Astrocyte of the spinal cord (primary cell): ENCODE data around the gene MANSC1.
A peak's percentile ranks its signal among the peaks of the same experiment; 100 is the strongest.

Source experiments
- DNase-seq: peaks from one replicate; pipeline ENCODE4 v3.0.0; 2011; ENCODE audit warnings: low read depth, low spot score
- H3K4me3 ChIP-seq: 2 replicates; pipeline ENCODE4 v1.5.1; 2011; ENCODE audit warnings: low read depth, mild to moderate bottlenecking, low read length, moderate library complexity
- in situ Hi-C: cut with HindIII; loops from 2 replicates; pipeline ENCODE4 v1.10.0; 2017; ENCODE audit warnings: low sequenced_read_pairs
- TF ChIP-seq, protein P1 (sequence below): IDR thresholded peaks from 2 replicates; pipeline ENCODE4 v1.5.1; 2012; ENCODE audit warnings: low read depth, mild to moderate bottlenecking, low read length, inconsistent platforms

Gene MANSC1

DNA sequence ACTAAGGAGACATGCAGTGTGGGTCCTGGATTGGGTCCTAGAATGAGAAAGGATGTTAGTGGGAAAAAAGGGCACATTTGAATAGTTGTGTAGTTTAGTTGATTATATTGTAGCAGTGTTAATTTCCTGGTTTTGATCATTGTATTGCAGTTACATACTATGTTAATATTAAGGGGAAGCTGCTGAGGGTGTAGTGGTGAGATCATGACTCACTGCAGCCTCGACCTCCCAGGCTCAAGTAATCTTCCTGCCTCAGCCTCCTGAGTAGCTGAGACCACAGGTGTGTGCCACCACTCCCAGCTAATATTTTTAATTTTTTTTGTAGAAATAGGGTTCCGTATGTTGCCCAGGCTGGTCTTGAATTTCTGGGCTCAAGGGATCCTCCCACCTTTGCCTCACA, 28.6 kb upstream of the MANSC1 start:
- DNase-seq = no peak
- in situ Hi-C loops = no loop called here
- TF ChIP-seq, protein P1, sequence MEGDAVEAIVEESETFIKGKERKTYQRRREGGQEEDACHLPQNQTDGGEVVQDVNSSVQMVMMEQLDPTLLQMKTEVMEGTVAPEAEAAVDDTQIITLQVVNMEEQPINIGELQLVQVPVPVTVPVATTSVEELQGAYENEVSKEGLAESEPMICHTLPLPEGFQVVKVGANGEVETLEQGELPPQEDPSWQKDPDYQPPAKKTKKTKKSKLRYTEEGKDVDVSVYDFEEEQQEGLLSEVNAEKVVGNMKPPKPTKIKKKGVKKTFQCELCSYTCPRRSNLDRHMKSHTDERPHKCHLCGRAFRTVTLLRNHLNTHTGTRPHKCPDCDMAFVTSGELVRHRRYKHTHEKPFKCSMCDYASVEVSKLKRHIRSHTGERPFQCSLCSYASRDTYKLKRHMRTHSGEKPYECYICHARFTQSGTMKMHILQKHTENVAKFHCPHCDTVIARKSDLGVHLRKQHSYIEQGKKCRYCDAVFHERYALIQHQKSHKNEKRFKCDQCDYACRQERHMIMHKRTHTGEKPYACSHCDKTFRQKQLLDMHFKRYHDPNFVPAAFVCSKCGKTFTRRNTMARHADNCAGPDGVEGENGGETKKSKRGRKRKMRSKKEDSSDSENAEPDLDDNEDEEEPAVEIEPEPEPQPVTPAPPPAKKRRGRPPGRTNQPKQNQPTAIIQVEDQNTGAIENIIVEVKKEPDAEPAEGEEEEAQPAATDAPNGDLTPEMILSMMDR = no peak
- no peak overlapping the region for H3K4me3 ChIP-seq

DNA sequence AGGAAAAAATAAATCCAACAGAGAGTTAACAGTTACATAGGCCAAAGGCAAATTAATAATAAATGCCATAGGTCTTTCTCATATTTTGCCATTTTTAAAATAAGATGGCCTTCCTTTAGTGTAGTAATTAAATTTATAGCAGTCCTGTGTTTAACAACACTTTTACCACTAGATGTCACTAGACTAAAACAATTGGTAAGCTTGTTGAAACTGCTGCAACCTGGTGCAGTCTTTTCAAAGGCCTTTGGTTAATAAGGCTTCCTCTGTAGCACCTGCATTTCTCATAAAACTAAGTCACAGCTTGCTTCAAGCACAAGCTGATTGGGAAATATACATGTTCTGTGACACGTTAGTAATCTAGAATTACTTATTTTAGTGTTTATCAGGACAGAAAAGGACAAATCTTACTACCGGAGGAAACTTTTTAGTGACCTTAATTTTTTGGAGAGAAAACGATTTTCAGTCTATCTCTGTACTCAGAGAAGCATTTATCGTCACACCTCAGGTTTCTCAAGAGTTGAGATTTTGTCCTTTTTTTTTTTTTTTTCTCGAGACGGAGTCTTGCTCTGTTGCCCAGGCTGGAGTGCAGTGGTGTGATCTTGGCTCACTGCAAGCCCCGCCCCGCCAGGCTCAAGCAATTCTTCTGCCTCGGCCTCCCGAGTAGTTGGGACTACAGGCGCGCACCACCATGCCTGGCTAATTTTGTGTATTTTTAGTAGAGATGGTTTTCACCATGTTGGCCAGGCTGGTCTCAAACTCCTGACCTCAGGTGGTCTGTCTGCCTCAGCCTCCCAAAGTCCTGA, 26.8 kb upstream of the MANSC1 start:
- no peak overlapping the region for H3K4me3 ChIP-seq
- peak; percentile 83 for DNase-seq
- in situ Hi-C loops = no loop called here
- TF ChIP-seq, protein P1 = peak; percentile 41

DNA sequence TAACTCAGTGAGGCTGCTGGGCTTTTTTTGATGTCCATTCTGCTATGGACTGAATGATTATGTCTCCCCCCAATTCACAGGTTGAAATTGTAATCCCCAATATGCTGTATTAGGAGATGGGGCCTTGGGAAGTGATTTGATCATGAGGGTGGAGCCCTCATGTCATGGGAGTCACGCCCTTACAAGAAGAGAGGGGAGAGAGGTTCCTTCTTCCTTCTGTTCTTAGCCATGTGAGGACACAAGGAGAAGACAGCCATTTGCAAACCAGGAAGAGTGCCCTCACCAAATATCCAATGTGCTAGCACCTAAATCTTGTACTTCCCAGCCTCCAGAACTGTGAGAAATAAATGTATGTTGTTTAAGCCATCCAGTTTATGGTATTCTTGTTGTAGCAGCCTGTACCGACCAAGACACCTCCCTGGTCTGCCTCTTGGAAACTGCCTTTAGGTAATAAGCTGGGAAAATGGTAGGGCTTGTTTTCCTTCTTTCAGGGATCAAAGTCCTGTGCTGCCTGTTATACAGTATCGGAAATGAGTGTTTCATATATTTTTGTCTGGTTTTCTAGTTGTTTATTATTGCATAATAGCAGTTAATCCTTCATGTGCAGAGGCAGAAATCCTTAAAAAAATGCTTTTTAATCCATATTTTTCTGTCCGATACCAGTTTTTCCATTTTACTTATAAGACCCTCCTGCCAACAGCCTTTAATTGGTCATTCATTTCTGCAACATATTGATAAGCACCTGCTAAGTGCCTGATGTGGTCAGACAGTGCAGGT, 23.1 kb upstream of the MANSC1 start:
- in situ Hi-C loops = no loop called here
- no peak for DNase-seq
- TF ChIP-seq, protein P1 = no peak
- no peak overlapping the region for H3K4me3 ChIP-seq

DNA sequence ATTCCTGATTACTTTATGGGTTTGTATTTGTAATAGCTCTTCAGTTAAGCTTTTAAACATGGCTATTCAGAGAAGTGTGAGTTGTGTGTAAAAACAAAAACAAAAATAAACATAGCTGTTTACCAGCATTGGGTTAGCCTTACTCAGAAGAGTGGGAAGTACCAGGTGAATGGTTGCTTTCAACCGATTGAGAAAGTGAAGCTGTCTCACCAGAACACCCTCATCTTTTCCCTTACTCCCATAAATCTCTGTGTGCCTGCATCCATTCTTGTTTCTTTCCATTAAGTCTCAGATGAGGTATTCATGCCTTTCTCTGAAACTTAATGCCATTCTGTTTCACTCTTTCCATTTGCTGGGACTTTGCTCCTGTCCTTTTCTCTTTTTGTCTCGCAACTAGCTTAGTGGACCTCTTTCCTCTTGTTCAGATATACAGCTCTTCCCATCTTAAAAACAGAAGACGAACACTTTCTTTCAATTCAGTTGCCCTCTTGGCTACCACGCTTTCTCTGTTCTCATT, 17.5 kb upstream of the MANSC1 start:
- TF ChIP-seq, protein P1 = no peak
- no peak overlapping the region for H3K4me3 ChIP-seq
- DNase-seq = no peak
- in situ Hi-C loops = no loop called here

DNA sequence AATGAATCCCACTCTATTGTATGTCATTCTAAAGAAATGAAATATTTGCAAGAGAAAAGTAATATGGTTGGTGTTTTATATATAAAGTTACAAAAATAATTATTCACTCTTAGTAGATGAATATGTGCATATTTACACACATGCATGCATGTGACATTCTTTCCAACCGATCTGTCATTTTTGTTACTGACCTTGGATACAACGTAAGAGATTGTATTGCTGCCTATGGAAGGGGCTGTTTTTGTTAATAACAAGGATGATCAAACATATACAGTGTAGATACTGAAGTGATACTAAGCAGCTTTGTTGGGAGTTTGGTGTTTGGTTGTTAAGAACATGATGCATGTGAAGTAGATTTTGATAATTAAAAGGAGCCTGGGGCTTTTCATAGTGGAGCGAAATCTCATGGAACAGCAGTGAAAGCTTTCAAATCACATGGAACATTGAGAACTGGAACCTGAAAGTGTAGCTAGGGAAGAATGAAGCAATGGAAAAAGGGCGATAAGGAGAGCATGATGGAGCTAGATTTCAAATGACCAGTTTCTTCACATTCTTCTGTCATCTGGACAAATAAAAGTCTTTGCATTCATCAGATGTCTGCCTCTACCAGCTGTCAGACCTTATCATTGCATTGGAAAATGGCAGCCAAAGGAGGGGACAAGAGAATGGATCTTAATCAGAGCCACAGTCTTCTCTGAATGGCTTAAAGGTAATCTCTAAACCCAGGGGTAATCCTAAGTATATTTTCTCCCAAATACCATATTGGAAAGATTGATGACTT, 16.8 kb upstream of the MANSC1 start:
- H3K4me3 ChIP-seq = no peak overlapping the region
- TF ChIP-seq, protein P1 = no peak
- in situ Hi-C loops = no loop called here
- DNase-seq = no peak

DNA sequence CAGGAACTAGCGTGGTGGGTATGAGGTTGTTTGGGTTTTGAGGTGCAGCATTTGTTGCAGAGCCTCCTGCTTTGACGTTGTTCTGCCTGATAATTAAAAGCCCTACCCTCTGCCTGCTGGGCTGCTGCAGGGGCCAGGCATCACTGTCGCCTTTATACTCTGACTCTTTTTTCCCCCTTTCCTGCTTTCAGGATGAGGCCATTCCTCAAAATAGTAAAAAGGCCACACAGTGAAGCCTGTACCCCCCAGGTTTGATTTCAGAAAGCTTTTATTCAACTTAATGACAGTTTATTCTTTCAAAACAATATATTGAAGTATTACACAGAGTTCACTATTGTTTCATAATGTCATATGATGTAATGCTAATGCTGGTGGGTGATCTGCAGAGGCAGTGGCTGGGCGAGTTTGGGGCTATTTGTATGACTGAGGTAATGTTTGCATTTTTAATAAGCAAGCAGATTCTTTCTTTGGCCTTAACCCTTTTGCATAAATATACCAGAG, 15.9 kb upstream of the MANSC1 start:
- in situ Hi-C loops = no loop called here
- no peak overlapping the region for H3K4me3 ChIP-seq
- TF ChIP-seq, protein P1 = no peak
- no peak for DNase-seq
